ENCODE measurements around the gene AHNAK2. TPM values are rescaled to one million over a fixed set of nuclear protein-coding genes. Genes with fewer than 3 reads are reported as not detected.

Gene AHNAK2
- total RNA-seq, 1 experiment from 2014 or later, result 45.0 TPM

DNA sequence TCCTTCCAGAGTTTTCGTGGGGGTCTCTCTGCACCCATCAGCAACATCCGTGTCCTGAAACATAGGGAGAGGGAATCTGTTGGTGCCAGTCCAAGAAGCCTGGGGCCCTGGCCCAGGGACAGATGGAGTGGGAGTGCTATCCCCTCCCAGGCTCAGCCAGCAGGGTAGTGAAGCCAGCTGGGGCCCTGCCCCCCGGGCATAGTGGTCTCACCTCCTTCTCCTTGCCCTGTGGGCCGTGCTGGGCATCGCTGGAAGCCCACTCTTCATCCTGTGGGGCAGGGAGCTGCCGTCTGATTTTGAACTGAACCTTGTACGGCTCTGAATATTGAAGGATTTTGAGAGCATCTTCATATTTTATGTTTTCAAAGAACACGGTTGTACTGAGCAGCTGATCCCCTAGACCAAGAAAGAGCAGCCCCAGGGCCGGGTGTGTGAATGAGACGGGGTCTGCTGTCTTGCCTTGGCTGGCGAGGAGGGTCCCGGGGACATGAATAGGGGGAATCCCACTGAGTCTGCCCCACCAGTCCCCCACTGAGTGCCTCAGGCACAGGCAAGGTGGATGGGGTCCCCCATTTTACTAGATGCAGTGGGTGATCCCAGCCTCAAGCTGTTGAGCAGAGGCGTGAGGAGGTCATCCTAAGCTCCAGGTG, 23.3 kb downstream of the AHNAK2 start:
- Histone ChIP-seq H2AFZ (ENCODE audit: low read depth, low read length, poor library complexity, severe bottlenecking) (no peak overlapping the region), H3K27me3 (ENCODE audit: insufficient read depth, low read length) (no peaks in the 10 kb centered on the region), H3K9ac (ENCODE audit: low read length) (no peak overlapping the region), H3K4me2 (ENCODE audit: low read length) (no peak overlapping the region), H3K4me1 (ENCODE audit: control insufficient read depth in 1 of 2, insufficient read depth in 2 of 2, low read length in 2 of 2) (peaks cover 2 to 3% of the 10 kb centered on the region in 2 experiments; a peak in 2 of 4 replicates), H3K9me3 (ENCODE audit: control insufficient read depth in 1 of 2, insufficient read depth in 1 of 2, low read depth in 1 of 2, low read length in 2 of 2) (no peaks in the 10 kb centered on the region), H3K9me2 (ENCODE audit: insufficient read depth) (no peaks in the 10 kb centered on the region), H4K20me1 (ENCODE audit: insufficient read depth) (no peaks in the 10 kb centered on the region), H3K79me2 (ENCODE audit: insufficient read depth, low read length) (no peaks in the 10 kb centered on the region), H3K27ac (ENCODE audit: low read depth, low read length) (no peak overlapping the region), H3K4me3 (replicated peaks in 1 of 2; ENCODE audit: low read depth in 1 of 2, low read length in 2 of 2) (no peak overlapping the region), H3K36me3 (ENCODE audit: control insufficient read depth in 1 of 2, insufficient read depth in 2 of 2, low read length in 2 of 2) (no peaks in the 10 kb centered on the region; a peak in 2 of 4 replicates)
- ATAC-seq, result no peak
- ChIA-PET RAD21 (ENCODE audit: low non-redundant PET in 1 of 2, low total read pairs in 2 of 2, uncharacterized antibody in 2 of 2, unreplicated experiment in 2 of 2) (no interaction called here), CTCF (no interaction called here), POLR2A (no interaction called here)
- no TSS peak for BruUV-seq (replicated peaks)
- TF ChIP-seq ZBTB33 (IDR thresholded peaks at IDR 0.05; ENCODE audit: extremely low read depth, insufficient replicate concordance, low read length) (no peak), POLR2AphosphoS5 (IDR thresholded peaks at IDR 0.05; ENCODE audit: low read depth, low read length) (no peak), ZFX (IDR thresholded peaks at IDR 0.05) (no peak), EGR1 (IDR thresholded peaks at IDR 0.05; ENCODE audit: low read depth) (no peak), REST (IDR thresholded peaks at IDR 0.05; ENCODE audit: low read depth) (no peak), EZH2phosphoT487 (IDR thresholded peaks at IDR 0.05; ENCODE audit: borderline replicate concordance) (no peak), EZH2 (IDR thresholded peaks at IDR 0.05) (no peak), YY1 (IDR thresholded peaks at IDR 0.05; ENCODE audit: extremely low read depth, insufficient replicate concordance, low read depth, low read length) (no peak), SRF (IDR thresholded peaks at IDR 0.05; ENCODE audit: low read depth) (no peak), ELF1 (IDR thresholded peaks at IDR 0.05; ENCODE audit: borderline replicate concordance, low read depth) (no peak), JUND (IDR thresholded peaks at IDR 0.05) (no peak), RAD21 (IDR thresholded peaks at IDR 0.05; ENCODE audit: low read depth) (no peak)
- TF ChIP-seq, protein P1, sequence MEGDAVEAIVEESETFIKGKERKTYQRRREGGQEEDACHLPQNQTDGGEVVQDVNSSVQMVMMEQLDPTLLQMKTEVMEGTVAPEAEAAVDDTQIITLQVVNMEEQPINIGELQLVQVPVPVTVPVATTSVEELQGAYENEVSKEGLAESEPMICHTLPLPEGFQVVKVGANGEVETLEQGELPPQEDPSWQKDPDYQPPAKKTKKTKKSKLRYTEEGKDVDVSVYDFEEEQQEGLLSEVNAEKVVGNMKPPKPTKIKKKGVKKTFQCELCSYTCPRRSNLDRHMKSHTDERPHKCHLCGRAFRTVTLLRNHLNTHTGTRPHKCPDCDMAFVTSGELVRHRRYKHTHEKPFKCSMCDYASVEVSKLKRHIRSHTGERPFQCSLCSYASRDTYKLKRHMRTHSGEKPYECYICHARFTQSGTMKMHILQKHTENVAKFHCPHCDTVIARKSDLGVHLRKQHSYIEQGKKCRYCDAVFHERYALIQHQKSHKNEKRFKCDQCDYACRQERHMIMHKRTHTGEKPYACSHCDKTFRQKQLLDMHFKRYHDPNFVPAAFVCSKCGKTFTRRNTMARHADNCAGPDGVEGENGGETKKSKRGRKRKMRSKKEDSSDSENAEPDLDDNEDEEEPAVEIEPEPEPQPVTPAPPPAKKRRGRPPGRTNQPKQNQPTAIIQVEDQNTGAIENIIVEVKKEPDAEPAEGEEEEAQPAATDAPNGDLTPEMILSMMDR (IDR thresholded peaks at IDR 0.05 in 2 of 3, conservative IDR thresholded peaks at IDR 0.05 in 1 of 3; ENCODE audit: borderline replicate concordance in 1 of 3, insufficient read depth in 1 of 3, low read depth in 2 of 3, low read length in 2 of 3), result no peak
- TF ChIP-seq, protein P2, sequence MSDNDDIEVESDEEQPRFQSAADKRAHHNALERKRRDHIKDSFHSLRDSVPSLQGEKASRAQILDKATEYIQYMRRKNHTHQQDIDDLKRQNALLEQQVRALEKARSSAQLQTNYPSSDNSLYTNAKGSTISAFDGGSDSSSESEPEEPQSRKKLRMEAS (IDR thresholded peaks at IDR 0.05), result no peak
- TF ChIP-seq, protein P3, sequence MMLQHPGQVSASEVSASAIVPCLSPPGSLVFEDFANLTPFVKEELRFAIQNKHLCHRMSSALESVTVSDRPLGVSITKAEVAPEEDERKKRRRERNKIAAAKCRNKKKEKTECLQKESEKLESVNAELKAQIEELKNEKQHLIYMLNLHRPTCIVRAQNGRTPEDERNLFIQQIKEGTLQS (IDR thresholded peaks at IDR 0.05), result no peak
- DNase-seq (ENCODE audit: low read depth, low spot score), result no peak
- intact Hi-C loops (cut with micrococcal nuclease), result no loop called here

Data from HCT116 (cell line).